HG03097 (cell line): ENCODE measurements around the gene KREMEN1.
"Not testable (repeated sequence)": the region's sequence is repeated elsewhere in the genome, so short reads cannot be mapped to it uniquely, and the experiment has no call there.

ENCODE experiments used
- ATAC-seq: cut with Tn5 transposase; IDR thresholded peaks from one replicate; pipeline ENCODE4 v1.9.1; 2021; ENCODE audit not compliant: unreplicated experiment, low FRiP score

KREMEN1 gene

DNA sequence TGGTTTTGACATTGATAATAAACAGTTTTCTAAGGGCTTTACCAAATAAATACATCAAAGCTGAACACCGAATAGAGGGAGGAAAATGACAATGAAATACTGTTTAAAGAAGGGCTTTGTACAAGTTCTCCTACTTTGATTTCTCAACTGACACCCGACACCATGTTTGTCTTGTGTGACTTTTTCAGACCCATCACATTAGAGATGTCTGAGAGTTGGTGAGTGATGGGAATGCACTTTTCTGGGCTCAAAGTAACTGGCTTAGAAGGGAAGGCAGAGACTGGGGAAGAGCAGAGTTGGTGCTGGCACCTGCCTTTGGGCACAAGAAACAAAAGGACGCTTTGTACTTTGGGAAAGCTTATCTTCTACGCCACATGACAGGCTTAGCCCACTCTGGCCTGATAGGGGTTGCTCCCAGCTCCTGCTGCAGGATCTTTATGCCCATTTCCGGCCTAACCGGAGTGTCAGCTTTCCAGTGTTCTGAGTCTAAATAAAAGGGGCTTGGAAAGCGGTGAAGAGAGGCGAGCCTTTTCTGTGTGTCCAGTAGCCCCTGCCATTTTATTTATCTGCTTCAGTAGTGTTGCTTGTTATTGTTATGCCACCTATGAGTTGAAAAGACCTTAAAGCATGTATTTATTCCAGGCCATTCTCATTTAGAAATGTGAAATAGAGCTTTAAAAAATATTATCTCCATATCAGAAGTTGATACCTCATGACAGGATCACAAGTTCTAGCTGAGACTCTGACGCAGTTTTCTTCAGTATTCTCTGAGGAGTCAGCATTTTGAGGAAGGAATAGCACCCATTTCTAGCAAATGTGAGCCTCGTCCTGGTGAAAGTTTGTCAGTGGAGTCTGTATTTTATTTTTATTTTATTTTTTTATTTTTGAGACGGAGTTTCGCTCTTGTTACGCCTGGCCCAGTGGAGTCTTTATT lies 24.2 kb downstream of the KREMEN1 start:
- ATAC-seq = no peak

DNA sequence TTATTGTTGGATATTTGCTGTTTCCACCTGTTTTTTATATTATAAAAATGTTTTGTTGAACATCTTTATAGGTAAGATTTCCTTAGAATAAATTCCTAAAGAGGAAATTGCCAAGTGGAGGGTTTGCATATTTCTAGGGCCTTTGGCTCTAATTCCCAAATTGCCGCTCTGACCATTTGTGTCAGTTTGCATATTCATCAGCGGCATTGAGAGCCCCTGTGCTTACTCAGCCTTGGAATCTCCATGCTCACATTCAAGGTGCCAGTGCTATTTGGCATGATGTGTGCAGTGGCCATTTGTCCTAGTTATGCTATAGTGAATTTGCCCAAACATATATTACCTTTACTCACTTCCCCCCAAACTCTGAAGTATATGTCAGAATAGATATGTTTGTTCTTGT lies 25.5 kb downstream of the KREMEN1 start:
- no peak for ATAC-seq

DNA sequence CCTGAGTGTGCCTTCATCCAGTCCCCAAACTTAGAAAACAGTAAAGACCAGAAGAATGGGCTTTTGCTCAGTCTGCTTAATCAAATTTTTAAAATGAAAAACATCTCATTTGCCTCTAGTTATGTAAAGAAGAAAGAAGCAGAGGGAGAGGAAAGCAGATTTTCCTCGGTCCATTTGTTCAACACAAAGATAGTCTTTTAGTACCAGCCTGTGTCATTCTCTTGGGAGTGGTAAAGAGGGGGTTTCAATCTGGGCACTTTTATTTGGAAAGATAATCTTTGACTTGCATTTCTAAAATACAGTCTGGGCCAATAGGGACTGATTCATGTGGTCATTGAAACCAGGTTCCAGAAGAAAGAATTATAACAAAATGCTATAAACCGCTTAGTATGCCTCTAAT lies 29.5 kb downstream of the KREMEN1 start:
- ATAC-seq = no peak

DNA sequence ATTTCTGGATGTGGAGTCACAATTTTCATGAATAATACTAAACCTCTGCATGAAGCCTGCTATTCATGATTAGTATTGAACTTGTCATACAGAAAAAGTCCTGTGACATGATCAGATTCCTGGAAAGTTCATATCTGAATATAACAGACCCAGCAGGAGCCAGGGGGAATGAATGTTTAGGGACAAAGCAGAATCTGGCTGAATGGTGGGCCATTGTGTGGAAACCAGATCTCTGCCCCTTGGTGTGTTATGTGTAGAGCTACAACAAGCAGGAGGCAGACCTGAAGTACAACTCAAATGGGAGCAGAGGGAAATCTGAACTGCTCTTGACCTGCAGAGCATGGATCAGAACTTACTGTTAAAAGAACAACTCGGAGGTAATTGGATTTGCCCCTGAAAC lies 30.3 kb downstream of the KREMEN1 start:
- no peak for ATAC-seq

DNA sequence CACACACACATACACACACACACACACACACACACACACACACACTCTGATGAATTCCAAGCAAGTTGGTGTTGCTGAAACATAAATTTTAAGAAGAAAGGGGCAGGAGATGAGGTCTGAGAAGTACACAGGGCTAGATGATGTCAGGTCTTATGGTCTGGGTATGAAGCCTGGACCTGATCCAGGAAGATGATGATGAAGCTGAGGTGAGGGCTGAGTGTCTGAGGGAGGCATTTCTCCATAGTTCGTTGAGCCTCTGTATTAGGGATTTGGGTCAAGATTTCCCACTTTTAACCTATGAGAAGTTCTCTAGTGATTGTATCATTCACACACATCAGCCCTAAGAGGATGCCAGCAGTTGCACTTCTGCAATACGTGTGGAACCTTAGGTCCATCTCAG lies 32.6 kb downstream of the KREMEN1 start:
- no peak for ATAC-seq

DNA sequence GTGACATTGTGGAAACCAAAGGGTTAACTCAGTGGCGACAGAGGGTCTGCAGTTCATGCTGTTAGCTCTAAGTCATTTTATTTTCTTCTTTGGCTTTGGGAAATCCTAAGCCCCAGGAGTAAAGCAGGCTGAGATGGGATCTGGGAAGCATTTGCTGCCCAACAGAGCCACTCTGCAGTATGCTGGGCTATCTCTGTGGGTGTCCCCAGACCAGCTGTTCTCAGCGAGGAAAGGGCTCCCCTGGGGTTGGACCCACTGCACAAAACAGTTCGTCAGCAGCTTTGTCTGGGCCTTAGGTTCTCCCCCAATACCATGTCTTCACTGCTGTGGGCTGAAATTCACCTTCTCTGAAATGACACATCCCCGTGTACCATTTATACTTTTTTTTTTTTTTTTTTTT lies 34.0 kb downstream of the KREMEN1 start:
- ATAC-seq = no peak

DNA sequence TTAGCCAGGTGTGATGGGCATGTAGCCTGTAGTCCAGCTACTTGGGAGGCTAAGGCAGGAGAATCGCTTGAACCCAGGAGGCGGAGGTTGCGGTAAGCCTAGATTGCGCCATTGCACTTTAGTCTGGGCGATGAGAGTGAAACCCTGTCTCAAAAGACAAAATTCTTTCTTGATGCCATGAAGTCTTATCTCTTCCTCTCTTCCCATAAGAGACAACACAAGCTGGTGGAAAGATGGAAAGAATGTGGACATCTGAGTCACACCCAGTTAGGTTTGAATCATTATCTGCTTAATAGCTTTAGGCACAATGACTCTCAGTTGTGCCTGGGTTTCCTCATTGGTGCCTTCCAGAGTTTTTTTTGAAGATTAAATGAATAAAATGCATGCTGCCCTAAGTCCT lies 35.3 kb downstream of the KREMEN1 start:
- no peak for ATAC-seq

DNA sequence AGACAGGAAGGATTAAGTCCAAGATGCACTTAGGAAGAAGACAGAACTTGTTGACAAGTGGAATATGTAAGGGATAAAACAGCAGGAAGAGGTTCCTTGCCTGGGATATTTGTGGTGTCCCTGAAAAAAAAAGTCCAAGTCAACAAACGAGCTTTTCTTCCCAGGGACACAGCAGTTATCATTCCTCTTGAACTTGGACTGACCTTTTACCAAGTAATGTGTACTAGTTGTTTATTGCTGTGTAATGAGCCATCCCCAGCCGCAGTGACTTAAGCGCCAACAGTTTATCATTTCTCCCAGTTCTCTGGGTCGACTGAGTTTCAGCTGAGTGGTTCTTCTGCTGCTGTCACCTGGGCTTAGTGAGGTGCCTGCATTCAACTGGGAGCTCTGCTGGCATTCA lies 37.0 kb downstream of the KREMEN1 start:
- no peak for ATAC-seq

DNA sequence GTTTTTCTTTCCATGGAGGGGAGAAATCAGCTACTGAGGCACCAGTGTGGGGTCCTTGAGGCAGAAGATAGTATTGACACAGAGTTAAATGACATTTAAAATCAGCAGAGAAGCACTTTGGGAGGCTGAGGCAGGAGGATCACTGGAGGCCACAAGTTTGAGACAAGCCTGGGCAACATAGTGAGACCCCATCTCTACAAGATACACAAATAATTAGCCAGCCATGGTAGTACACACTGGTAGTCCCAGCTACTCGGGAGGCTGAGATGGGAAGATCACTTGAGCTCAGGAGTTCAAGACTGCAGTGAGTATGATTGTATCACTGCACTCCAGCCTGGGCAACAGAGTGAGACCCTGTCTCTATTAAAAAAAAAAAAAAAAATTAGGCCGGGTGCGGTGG lies 38.1 kb downstream of the KREMEN1 start:
- ATAC-seq = no peak

DNA sequence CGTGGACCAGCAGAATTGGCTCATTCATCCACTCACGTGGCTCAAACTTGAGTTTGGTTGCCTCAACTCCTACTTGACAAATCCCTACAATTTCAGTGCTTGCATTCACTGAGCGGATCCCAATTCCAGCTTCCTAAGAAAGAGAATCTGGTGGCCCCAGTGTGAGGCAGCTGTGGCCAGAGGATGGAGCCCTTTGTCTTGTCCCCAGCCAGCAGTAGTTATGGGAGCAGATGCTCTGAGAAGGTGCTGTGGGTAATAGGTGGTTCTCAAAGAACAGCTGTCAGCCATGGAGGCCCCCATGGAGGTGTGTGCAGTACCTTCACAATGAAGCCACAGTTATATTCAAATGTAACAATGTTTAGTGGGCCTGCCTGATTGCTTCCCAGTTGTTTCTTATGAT lies 39.3 kb downstream of the KREMEN1 start:
- no peak for ATAC-seq

DNA sequence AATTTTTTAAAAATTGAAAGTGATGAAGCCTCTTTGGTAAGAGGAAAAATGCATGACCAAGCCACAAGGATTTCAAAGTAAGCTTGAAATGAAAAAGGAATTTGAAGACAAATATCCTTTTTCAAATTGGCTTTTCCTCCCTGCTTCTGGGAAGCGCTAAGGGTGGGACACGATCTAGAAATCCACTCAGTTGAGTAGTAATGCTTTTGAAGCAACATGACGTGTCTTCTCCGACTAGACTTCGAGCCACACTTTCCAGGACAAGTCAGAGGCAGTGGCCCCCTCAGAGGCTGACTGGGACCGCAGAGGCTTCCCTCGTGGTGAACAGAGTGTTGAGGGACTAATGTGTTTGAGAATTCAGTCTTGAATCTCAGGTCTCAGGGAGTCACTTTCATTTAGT lies 39.8 kb downstream of the KREMEN1 start:
- no peak for ATAC-seq

DNA sequence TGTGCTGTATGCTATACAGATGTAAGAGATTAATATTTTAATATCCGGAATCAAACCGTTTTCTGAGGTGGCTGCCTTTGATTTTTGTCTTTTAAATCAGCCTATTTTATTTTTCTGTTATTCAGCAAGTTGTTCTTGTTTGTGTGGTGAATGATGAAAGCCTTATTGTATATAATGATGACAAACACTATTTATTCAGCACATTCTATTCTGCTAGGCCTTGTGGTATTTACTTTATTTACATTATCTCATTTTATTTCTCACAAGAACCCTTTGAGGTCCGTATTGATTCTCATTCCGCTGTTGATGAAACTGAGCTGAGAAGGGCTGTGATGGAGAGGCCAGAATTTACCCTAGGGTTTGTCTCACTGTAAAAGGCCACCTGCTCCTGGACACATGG lies 40.5 kb downstream of the KREMEN1 start:
- no peak for ATAC-seq

DNA sequence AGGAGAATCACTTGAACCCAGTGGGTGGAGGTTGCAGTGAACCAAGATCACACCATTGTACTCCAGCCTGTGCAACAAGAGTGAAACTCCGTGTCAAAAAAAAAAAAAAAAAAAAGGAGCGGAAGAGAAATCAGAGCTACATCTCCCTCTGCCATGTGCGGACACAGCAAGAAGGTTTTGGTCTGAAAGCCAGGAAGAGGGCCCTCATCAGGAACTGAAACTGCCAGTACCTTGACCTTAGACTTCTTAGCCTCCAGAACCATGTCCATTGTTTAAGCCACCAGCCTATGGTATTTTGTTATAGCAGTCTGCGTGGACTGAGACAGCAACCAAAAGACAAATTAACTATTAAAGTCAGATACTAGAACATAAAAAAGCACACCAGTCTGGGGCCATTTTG lies 41.6 kb downstream of the KREMEN1 start:
- no peak for ATAC-seq

DNA sequence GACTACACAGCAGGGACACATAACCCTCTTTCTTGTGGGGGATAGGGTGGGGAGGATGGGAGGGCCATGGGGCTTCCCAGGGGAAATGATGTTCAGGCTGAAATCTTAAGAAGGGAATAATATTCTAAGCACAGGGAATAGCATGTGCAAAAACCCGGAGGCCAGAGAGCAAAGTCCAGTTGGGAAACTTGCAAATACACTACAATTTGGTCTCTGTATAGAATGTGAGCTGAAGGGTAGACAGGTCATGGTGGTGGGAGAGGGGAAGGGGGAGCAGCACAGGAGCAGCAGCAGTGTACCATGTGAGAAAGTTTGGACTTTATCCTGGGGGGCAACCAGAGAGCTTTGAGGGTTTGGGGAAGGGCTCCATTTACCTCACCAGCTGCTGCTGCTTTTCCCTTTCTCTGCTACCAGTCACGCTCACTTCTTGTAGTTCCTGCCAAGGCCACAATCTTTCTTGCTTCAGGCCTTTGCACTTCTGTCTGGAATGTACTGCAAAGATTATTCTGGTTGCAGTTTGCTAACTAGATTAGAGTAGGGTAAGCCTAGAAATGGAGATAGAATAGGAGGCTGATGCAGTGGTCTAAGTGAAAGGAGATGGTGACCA lies 43.0 kb downstream of the KREMEN1 start:
- ATAC-seq = no peak

DNA sequence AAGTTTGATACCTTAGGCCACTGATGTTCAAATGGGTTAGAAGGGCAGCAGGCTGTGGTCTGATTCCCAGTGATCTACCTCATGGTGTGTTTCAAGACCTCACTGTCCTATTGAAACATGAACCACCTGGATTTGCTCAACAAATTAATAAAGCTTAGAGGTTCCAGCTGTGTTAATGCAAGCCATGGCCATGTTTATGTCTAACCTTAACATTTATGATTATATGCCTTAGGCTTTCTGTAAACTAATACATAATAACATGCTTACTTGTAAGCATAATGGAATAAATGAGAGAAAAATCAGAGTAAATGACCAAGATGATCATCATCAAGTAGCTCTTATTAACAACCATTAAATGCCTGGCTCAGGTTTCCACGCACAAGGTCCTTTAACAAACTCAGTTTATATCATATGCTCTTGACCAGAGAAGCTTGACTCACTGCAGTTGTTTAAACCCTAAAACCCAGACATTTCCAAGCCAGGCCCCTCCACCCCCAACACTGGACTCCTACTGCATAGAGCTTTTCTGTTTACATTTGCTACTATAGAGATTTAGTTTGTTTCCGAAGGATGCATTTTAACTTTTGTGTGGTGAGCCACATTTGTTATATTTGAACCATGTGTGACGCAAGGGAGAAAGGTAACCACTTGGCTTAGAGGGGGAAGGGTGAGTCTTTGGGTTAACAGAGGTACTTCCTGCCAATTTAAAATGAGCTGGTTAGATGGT lies 43.7 kb downstream of the KREMEN1 start:
- no peak for ATAC-seq

DNA sequence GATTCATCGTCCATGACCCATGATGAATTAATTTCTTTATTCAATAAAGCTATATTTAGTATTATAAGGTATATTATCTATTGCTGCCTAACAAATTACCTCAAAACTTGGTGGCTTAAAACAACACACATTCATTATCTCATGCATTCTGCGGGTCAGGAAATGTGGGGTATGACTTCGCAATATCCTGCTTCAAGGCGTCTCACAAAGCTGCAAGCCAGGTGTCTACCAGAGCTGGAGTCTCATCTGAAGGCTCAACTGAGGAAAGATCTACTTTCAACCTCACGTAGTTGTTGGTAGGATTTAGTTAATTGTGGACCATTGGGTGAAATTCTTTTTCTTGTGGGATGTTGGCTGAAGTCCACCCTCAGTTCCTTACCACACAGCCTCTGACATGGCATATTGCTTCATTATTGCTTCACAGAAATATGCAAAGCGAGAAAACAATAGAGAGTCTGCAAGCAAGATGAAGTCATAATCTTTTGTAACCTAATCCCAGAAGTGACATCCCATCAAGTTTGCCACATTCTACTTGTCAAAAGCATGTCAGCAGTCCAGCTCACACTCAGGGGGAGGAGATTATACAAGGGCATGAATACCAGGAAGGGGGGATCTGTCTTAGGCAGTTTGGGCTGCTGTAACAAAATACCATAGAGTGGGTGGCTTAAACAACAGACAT lies 45.1 kb downstream of the KREMEN1 start:
- ATAC-seq = no peak

DNA sequence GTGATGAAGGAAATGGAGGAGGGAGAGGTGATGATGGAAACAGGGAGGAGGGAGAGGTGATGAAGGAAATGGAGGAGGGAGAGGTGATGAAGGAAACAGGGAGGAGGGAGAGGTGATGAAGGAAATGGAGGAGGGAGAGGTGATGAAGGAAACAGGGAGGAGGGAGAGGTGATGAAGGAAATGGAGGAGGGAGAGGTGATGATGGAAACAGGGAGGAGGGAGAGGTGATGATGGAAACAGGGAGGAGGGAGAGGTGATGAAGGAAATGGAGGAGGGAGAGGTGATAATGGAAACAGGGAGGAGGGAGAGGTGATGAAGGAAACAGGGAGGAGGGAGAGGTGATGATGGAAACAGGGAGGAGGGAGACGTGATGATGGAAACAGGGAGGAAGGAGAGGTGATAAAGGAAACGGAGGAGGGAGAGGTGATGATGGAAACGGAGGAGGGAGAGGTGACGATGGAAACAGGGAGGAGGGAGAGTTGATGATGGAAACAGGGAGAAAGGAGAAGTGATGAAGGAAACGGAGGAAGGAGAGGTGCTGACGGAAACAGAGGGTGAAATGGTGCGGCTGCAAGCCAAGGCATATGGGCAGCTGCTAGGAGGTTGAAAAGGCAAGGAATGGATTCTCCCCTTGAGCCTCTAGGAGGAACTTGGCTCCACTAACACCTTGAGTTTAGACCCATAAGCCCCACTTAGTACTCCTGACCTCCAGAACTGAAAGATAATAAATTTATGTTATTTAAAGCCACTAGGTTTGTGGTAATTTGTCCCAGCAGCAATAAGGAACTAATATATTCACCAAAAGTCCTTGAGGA lies 47.5 kb downstream of the KREMEN1 start:
- ATAC-seq = not testable (repeated sequence)

DNA sequence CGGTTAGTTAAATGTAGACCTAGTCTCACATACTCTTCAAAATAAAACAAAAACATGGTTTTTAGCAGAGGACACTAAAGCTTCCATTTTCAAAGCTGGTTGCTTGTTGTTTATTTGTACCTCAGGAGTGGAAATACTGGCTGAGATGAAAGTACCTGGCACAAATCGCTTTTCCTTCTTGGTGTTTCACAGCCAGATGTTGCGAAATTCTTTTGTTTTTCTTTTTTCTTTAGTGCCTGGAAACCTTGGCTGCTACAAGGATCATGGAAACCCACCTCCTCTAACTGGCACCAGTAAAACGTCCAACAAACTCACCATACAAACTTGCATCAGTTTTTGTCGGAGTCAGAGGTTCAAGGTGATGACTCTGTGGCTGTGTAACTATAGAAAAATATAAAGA lies 48.3 kb downstream of the KREMEN1 start:
- no peak for ATAC-seq

DNA sequence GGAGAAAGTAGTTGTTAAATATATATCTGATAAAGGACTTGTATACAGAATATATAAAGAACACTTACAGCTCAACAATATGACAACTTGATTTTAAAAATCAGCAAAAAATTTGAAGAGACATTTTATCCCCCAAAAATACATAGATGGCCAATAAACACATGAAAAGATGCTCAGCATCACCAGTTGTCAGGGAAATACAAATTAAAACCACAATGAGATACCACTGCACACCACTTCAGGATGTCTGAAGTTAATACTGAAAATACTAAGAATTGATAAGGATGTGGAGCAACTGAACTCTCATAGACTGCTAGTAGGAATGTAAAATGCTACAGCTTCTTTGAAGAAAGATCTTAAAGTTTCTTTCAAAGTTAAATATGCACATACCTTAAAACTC lies 49.2 kb downstream of the KREMEN1 start:
- ATAC-seq = no peak

DNA sequence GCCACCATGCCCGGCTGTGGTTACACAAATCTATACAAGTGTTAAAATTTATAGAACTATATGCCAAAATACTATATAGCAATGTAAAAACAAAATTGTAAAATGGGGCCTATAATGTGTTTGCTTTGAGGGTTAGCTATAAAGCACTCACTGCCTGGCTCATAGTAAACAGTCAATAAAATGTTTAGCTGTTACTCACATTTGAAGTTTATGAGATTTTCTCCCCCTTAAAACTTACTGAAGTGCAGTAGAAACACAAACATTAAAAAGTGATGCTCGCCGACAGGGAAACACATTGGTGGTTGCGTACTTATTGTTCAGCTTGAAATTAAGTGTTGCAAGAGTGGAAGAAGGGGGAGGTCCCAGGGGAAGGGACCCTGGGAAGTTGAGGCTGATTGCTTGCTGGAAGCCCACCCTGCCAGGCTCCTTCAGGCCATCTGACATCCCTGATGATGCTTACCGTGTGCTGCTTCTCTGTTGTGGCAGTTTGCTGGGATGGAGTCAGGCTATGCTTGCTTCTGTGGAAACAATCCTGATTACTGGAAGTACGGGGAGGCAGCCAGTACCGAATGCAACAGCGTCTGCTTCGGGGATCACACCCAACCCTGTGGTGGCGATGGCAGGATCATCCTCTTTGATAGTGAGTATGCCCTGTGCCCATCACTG lies 52.1 kb downstream of the KREMEN1 start:
- no peak for ATAC-seq
